ENCODE results near the gene PHIP.

- no peak for TF ChIP-seq SCRT2 (tag by site-specific recombination; IDR thresholded peaks at IDR 0.05)
- TF ChIP-seq BCL11A (tag by site-specific recombination; IDR thresholded peaks at IDR 0.05; ENCODE audit: low read depth): no peak
- TF ChIP-seq CTCF (tag by site-specific recombination; IDR thresholded peaks at IDR 0.05): no peak
- TF ChIP-seq, protein P1, sequence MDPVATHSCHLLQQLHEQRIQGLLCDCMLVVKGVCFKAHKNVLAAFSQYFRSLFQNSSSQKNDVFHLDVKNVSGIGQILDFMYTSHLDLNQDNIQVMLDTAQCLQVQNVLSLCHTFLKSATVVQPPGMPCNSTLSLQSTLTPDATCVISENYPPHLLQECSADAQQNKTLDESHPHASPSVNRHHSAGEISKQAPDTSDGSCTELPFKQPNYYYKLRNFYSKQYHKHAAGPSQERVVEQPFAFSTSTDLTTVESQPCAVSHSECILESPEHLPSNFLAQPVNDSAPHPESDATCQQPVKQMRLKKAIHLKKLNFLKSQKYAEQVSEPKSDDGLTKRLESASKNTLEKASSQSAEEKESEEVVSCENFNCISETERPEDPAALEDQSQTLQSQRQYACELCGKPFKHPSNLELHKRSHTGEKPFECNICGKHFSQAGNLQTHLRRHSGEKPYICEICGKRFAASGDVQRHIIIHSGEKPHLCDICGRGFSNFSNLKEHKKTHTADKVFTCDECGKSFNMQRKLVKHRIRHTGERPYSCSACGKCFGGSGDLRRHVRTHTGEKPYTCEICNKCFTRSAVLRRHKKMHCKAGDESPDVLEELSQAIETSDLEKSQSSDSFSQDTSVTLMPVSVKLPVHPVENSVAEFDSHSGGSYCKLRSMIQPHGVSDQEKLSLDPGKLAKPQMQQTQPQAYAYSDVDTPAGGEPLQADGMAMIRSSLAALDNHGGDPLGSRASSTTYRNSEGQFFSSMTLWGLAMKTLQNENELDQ (tag by site-specific recombination; IDR thresholded peaks at IDR 0.05; ENCODE audit: low read depth): no peak
- TF ChIP-seq KLF7 (tag by site-specific recombination; IDR thresholded peaks at IDR 0.05; ENCODE audit: borderline replicate concordance): no peak
- no peak for TF ChIP-seq ZNF510 (tag by site-specific recombination; IDR thresholded peaks at IDR 0.05; ENCODE audit: insufficient replicate concordance)
These were observed 166.7 kb downstream of the PHIP start for GRCh38 chr6:78911218-78911940.

Data from HEK293 (cell line).